HG03097 (cell line): Measurements from ENCODE around the gene HADHB.
"Not testable (repeated sequence)": the region's sequence is repeated elsewhere in the genome, so short reads cannot be mapped to it uniquely, and the experiment has no call there.

Experiments used
- ATAC-seq: cut with Tn5 transposase; IDR thresholded peaks from one replicate; pipeline ENCODE4 v1.9.1; 2021; ENCODE audit not compliant: unreplicated experiment, low FRiP score

HADHB gene

DNA sequence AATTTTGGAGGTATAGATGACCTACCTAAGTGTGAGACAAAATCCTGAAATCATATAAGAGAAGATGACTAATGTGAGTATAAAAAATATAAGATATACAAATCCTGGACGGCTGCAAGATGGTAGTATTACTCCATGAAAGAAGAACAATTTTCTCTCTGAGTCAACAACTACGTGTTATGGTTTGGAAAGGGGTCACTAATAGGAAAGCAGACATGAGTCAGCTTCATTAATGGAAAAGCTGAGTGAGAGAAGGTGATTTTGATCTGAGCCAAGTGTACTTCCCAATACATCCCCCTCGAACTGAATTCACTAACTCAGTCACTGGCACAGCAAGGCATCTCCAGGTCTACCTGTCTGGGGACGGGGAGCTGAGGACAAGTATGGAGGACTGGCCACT, 81.1 kb downstream of the HADHB start:
- no peak for ATAC-seq

DNA sequence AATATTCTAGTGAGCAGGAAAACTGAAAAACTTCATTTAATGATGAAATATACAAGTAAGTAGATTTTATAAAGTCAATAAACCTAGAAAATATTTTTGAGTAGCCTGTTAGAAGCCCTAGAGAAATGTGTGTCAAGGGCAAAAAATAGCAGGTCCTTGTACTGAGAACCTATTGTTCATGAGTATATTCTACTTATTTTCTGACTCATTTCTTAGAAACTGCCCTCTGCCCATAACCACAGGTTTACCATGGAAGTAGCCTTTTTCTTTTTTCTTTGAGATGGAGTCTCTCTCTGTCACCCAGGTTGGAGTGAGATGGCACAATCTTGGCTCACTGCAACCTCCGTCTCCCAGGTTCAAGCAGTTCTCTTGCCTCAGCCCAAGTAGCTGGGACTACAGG, 81.8 kb downstream of the HADHB start:
- ATAC-seq = no peak

DNA sequence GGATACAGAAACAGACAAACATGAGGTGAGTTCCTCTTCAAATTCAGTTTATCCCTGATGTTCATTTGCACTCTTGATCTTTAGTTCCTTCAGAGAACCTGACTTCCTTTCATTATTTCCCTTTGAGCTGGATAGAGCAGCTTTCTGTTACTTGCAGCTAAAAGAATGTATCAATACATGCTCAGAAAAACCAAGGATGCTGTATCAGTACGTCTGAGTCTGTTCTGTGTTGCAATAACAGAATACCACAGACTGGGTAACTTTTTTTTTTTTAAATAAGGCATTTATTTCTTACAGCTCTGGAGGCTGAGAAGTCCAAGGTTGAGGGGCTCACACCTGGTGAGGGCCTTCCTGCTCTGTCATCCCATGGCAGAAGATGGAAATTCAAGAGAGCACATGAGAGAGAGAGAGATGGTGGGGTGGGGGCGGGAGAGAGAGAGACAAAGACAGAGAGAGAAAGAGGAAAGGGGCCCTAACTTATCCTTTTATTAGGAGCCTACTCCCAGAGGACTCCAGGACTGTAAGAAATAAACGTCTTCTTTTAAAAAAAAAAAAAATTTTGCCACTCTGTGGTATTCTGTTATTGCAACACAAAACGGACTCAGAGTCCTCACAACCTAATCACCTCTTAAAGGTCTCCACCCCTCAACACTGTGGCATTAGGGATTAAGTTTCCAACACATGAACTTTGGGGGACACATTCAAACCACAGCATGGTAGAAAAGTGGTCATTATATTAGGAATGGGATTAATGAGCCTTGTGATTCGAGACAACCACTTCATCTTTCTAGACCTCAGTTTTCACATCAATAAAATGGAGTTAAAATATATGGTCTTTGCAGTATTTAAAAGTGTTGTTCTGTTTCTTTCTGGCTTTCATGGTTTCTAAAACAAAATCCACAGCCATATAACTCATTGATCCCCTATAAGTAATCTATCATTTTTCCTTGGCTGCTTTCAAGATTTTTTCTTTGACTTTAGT, 82.8 kb downstream of the HADHB start:
- ATAC-seq = no peak

- not testable (repeated sequence) for ATAC-seq
Measured at GRCh38 chr2:26329083-26329482, 84.3 kb downstream of the HADHB start.

GRCh38 chr2:26330114-26330549, 85.4 kb downstream of the HADHB start:
- no peak for ATAC-seq

DNA sequence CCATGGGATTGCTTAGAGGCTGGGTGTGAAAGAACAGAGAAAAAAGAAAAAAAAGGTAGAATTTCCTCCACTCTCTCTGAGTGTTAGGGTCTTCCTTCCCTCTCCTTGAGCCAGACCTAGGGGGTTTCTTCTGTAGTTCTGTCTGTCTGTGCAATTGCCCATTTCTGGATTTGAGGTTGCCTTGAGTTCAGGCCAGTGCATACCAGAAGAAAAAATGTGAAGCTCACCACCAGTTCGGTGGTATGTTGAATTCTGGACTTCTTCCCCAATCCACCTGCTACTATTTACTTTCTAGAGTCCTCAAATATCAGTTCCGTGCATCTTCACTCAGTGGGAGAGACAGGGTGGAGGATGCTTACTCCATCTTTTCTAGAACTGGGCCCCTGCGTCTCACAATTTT, 85.9 kb downstream of the HADHB start:
- ATAC-seq = no peak

DNA sequence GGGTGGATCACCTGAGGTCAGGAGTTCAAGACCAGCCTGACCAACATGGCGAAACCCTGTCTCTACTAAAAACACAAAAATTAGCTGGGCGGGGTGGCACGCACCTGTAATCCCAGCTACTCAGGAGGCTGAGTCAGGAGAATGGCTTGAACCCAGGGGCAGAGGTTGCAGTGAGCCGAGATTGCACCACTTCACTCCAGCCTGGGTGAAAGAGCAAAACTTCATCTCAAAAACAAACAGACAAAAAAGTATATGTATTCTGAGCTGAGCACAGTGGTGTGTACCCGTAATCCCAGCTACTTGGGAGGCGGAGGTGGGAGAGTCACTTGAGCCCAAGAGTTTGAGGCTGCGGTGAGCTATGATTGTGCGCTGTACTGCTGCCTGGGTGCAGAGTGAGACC, 86.6 kb downstream of the HADHB start:
- ATAC-seq = not testable (repeated sequence)

GRCh38 chr2:26333293-26333692, 88.6 kb downstream of the HADHB start:
- no peak for ATAC-seq

GRCh38 chr2:26335231-26335630, 90.5 kb downstream of the HADHB start:
- ATAC-seq = no peak

GRCh38 chr2:26336719-26337118, 92.0 kb downstream of the HADHB start:
- no peak for ATAC-seq

GRCh38 chr2:26337298-26337697, 92.6 kb downstream of the HADHB start:
- ATAC-seq = no peak
